MM.1S (cell line): ENCODE data around the gene MYLK3.

Source experiments
- EZH2 ChIP-seq: fragments of 300-600 bp; sonication (generic); optimal IDR thresholded peaks from 2 replicates; pipeline ENCODE3; 2017; ENCODE audit warnings: low read depth, mild to moderate bottlenecking, antibody characterized with exemption, low read length, mixed read lengths
- EZH2phosphoT487 ChIP-seq: fragments of 300-600 bp; sonication (generic); IDR thresholded peaks from 2 replicates; pipeline ENCODE4 v1.6.1; 2018; ENCODE audit warnings: antibody characterized with exemption, low read length
- TF ChIP-seq, protein P1 (sequence below): fragments of 300-600 bp; sonication (generic); IDR thresholded peaks from 2 replicates; pipeline ENCODE4 v1.5.1; 2016; ENCODE audit warnings: antibody characterized with exemption, low read length, mixed read lengths

DNA sequence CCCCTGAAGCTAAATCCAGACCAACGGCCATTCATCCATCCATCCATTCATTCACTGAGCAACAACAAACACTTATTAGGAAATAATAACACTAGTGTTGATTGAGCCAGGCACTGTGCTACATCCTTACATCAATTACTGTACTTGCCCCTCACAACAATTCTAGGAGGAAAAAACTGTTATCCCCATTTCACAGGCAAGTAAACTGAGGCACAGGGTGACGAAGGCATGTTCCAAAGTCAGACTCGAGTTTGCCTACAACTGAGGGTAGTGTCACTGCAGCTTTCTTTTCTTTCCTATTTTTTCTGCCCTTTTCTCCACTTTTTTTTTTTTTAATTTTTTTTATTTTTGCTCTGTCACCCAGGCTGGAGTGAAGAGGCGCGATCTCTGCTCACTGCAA lies 11.2 kb upstream of the MYLK3 start:
- TF ChIP-seq, protein P1, sequence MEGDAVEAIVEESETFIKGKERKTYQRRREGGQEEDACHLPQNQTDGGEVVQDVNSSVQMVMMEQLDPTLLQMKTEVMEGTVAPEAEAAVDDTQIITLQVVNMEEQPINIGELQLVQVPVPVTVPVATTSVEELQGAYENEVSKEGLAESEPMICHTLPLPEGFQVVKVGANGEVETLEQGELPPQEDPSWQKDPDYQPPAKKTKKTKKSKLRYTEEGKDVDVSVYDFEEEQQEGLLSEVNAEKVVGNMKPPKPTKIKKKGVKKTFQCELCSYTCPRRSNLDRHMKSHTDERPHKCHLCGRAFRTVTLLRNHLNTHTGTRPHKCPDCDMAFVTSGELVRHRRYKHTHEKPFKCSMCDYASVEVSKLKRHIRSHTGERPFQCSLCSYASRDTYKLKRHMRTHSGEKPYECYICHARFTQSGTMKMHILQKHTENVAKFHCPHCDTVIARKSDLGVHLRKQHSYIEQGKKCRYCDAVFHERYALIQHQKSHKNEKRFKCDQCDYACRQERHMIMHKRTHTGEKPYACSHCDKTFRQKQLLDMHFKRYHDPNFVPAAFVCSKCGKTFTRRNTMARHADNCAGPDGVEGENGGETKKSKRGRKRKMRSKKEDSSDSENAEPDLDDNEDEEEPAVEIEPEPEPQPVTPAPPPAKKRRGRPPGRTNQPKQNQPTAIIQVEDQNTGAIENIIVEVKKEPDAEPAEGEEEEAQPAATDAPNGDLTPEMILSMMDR = no peak
- TF ChIP-seq EZH2 (no peak), EZH2phosphoT487 (no peak)
